Large intestine (tissue), 12 donors: ENCODE data around the gene TULP4. TPM values are rescaled to one million over a fixed set of nuclear protein-coding genes. Genes with fewer than 3 reads are reported as not detected.

Experiments used
- DNase-seq, 2 donors: peaks; one replicate each; pipeline versions ENCODE4 v3.0.0 to v3.0.0-alpha.2; 2013
- H3K27ac ChIP-seq: one replicate; pipeline ENCODE4 v1.5.1; 2013; ENCODE audit warnings: low read length
- H3K27me3 ChIP-seq: 2 replicates; pipeline ENCODE4 v1.6.1; 2013; ENCODE audit warnings: low read length; ENCODE audit not compliant: control insufficient read depth, insufficient read depth
- H3K36me3 ChIP-seq: 2 replicates; pipeline ENCODE4 v1.6.1; 2013; ENCODE audit warnings: low read length; ENCODE audit not compliant: control insufficient read depth, insufficient read depth
- H3K4me1 ChIP-seq: one replicate; pipeline ENCODE4 v1.6.1; 2013; ENCODE audit warnings: low read length; ENCODE audit not compliant: control insufficient read depth, insufficient read depth
- H3K4me3 ChIP-seq: one replicate; pipeline ENCODE4 v1.5.1; 2013; ENCODE audit warnings: low read length
- H3K9me3 ChIP-seq: one replicate; pipeline ENCODE4 v1.6.1; 2013; ENCODE audit warnings: mild to moderate bottlenecking, low read depth, low read length, moderate library complexity; ENCODE audit not compliant: control insufficient read depth
- WGBS: methylation state at CpG from one replicate; pipeline ENCODE4 v1.1.5; 2013; ENCODE audit warnings: low lambda C conversion rate; ENCODE audit not compliant: insufficient coverage; 5-methylcytosine and 5-hydroxymethylcytosine counted together
- long read RNA-seq, 11 donors: transcript quantifications; one replicate each; lab custom pipeline, GENCODE V29; 2026
- polyA plus RNA-seq: library from polyadenylated mRNA; unstranded; fragments of 120-200 nt; gene quantifications from one replicate; pipeline ENCODE4 v1.2.1, GENCODE V29; 2013

TULP4 gene, protein sequence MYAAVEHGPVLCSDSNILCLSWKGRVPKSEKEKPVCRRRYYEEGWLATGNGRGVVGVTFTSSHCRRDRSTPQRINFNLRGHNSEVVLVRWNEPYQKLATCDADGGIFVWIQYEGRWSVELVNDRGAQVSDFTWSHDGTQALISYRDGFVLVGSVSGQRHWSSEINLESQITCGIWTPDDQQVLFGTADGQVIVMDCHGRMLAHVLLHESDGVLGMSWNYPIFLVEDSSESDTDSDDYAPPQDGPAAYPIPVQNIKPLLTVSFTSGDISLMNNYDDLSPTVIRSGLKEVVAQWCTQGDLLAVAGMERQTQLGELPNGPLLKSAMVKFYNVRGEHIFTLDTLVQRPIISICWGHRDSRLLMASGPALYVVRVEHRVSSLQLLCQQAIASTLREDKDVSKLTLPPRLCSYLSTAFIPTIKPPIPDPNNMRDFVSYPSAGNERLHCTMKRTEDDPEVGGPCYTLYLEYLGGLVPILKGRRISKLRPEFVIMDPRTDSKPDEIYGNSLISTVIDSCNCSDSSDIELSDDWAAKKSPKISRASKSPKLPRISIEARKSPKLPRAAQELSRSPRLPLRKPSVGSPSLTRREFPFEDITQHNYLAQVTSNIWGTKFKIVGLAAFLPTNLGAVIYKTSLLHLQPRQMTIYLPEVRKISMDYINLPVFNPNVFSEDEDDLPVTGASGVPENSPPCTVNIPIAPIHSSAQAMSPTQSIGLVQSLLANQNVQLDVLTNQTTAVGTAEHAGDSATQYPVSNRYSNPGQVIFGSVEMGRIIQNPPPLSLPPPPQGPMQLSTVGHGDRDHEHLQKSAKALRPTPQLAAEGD (N-terminal part only)
- polyA plus RNA-seq = 25.8 TPM
- long read RNA-seq, donor 1 = 0 reads
- long read RNA-seq, donor 2, partial matches to known transcripts = 0 of 1 reads
- long read RNA-seq, donor 2, other reads (novel, unspliced or antisense) = 0 of 1 reads
- long read RNA-seq, donor 3, partial matches to known transcripts = 0 of 1 reads
- long read RNA-seq, donor 3, other reads (novel, unspliced or antisense) = 0 of 1 reads
- long read RNA-seq, donor 4 = 0 reads
- long read RNA-seq, donor 5, partial matches to known transcripts = 0 of 1 reads
- long read RNA-seq, donor 5, other reads (novel, unspliced or antisense) = 0 of 1 reads
- long read RNA-seq, donor 6 = 0 reads
- long read RNA-seq, donor 7, partial matches to known transcripts = 0 of 1 reads
- long read RNA-seq, donor 7, other reads (novel, unspliced or antisense) = 0 of 1 reads
- long read RNA-seq, donor 8, partial matches to known transcripts = 5 of 8 reads
- long read RNA-seq, donor 8, other reads (novel, unspliced or antisense) = 0 of 8 reads
- long read RNA-seq, donor 9, partial matches to known transcripts = 0 of 3 reads
- long read RNA-seq, donor 9, other reads (novel, unspliced or antisense) = 0 of 3 reads
- long read RNA-seq, donor 10, partial matches to known transcripts = 0 of 1 reads
- long read RNA-seq, donor 10, other reads (novel, unspliced or antisense) = 0 of 1 reads
- long read RNA-seq, donor 11, partial matches to known transcripts = 21 of 21 reads
- long read RNA-seq, donor 11, other reads (novel, unspliced or antisense) = 0 of 21 reads

DNA sequence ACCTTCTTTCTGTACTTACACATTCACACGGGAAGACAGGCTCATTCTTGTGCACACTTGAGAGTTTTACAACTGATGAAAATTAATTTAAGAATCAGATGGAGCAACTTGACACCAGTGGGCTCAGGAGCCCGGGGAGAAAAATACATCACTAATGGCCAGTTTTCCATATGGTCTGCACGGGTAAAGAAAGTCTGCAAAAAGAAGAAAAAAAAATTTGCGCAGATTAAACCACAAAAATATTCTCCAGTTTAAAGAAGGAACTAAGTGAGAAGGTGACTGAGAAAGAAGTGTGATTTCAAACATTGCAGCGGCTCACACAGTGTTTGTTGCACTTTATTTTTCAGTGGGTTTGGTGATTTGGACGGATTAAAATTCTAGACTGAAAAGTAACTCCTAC lies at the start of gene TULP4:
Gene TULP4, plus strand, starts transcription at position 301 of the 400 bp plus-strand sequence. CDS start 1,552 bp downstream, outside the sequence.
- WGBS = 90% methylated on average over 2 of the region's 6 CpGs

DNA sequence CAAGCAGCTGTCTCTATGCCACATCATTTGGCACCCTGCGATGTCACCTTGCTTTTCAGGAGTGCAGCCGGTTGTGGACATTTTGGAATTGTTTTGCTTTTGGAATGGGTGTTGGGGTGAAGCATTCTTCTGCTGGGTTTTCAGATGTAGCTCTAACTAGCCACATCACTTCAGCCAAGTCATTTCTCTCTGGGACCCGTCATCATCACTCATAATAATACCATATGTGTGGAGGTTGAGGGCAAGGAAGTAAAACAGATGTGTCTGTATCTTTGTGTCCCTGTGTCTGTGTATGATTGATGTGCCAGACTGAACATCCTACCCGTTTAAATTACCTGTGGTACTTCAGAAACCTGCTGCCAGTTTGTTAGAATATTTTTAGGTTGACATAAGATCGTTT lies 49.5 kb upstream of the TULP4 start:
- no peak for DNase-seq
- Histone ChIP-seq H3K9me3 (no peaks in the 10 kb centered on the region), H3K27me3 (no peaks in the 10 kb centered on the region), H3K4me3 (no peak overlapping the region), H3K4me1 (no peaks in the 10 kb centered on the region), H3K27ac (no peak overlapping the region), H3K36me3 (peaks cover 22% of the 10 kb centered on the region)
- WGBS = 40% methylated on average over 1 of the region's 5 CpGs

More for the DNA sequence above, at the start of gene TULP4:
- Histone ChIP-seq H3K36me3 (peaks cover 40% of the 10 kb centered on the region), H3K4me3 (no peak within 1 kb of the TSS), H3K4me1 (no peaks in the 10 kb centered on the region), H3K27ac (no peak within 1 kb of the TSS), H3K27me3 (no peaks in the 10 kb centered on the region), H3K9me3 (peaks cover 4% of the 10 kb centered on the region)
- DNase-seq = no peak

DNA sequence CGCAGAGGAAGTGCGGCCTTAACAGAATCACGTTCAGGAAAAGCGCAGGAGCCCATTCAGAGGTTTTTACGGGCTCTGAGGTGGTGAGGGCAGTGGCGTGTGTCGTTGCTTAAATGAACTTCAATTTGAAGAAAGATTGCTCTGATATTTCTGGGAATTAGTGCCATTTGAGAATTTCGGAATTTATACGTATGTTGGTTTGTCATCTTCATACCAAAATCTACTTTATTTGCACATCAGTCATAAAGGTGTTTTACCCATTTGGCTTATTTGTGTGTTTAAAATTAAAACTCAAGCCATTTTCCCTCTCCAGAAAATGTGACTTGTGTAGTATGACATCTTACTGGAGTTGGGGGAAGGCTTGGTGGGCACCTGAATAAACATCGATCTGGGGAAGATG lies 48.1 kb upstream of the TULP4 start:
- peaks cover 22% of the 10 kb centered on the region for H3K36me3 ChIP-seq
- DNase-seq = no peak
- no peaks in the 10 kb centered on the region for H3K9me3 ChIP-seq
- H3K27ac ChIP-seq = no peak overlapping the region
- no peaks in the 10 kb centered on the region for H3K4me1 ChIP-seq
- no peak overlapping the region for H3K4me3 ChIP-seq
- 100% methylated on average over 2 of the region's 10 CpGs for WGBS
- H3K27me3 ChIP-seq = no peaks in the 10 kb centered on the region

DNA sequence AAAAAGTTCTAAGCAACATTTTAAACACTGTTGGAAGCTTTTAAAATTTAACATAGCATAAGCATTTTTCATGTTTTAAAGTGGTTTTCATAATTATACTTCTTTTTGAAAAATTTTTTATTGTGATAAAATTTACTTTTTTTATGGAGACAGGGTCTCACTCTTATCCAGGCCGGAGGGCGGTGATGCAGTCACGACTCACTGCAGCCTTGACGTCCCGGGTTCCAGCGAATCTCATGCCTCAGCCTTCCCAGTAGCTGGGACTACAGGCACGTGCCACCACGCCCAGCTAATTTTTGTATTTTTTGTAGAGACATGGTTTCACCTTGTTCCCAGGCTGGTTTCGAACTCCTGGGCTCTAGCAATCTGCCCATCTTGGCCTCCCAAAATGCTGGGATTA lies 46.1 kb upstream of the TULP4 start:
- H3K9me3 ChIP-seq = no peaks in the 10 kb centered on the region
- no peaks in the 10 kb centered on the region for H3K4me1 ChIP-seq
- WGBS = no CpG with 5 or more reads among the region's 9 CpGs
- H3K27me3 ChIP-seq = no peaks in the 10 kb centered on the region
- no peak overlapping the region for H3K27ac ChIP-seq
- no peak for DNase-seq
- H3K4me3 ChIP-seq = no peak overlapping the region
- H3K36me3 ChIP-seq = peaks cover 22% of the 10 kb centered on the region

DNA sequence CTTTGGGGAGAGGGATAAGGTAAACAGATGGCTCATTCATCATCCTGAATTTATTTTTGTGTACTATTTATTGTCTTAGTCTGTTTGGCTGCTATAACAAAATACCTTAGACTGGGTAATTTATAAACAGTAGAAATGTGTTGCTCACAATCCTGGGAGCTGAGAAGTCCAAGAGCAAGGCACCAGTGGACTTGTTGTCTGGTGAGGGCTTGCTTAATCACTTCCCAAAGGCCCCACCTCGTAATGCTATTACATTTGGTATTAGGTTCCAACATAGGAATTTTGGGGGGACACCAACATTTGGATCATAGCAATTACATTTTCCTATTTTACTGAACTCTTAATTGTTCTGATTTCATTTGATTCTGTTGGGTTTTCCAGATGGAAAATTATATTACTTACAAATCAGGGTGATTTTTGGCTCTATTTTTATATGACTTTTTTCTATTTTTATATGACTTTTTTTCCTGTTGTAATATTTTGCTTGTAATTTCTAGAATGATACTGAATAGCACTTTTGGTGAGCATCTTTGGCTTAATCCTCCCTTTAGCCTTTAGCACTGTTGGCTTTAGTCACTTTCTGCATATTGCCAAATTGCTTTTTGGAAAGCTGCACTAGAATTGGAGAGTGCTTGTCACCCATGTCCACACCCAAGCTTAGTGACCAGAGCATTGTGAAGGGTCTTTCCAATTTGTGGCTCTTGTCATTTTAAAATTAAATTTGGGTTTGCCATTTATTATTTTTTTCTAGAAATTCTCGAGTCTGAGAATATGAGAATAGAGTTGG lies 43.7 kb upstream of the TULP4 start:
- Histone ChIP-seq H3K4me1 (no peaks in the 10 kb centered on the region), H3K27ac (no peak overlapping the region), H3K27me3 (no peaks in the 10 kb centered on the region), H3K36me3 (peaks cover 11% of the 10 kb centered on the region), H3K9me3 (no peaks in the 10 kb centered on the region), H3K4me3 (no peak overlapping the region)
- 100% methylated on average over 1 of the region's 2 CpGs for WGBS
- no peak for DNase-seq

DNA sequence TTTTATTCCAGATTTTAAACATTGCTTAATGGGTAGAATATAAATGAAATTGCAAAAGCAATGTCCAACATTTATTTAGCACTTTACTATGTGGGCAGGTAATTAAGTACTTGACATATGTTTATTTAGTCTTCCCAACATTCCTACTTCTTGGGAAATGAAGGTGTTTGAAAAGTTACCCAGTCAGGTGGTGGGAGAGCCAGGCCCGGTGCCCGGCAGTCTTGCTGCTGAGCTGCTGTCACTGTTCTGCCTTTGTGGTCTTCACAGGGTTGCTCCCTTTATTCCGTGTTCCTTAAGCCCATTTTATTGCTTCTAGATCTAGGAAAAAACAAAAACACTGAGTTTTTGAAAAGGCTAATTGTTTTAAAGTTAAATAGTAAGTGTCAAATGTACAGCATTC lies 42.6 kb upstream of the TULP4 start:
- H3K27ac ChIP-seq = no peak overlapping the region
- H3K27me3 ChIP-seq = no peaks in the 10 kb centered on the region
- no peak for DNase-seq
- no peaks in the 10 kb centered on the region for H3K9me3 ChIP-seq
- WGBS = no CpG with 5 or more reads among the region's 3 CpGs
- no peak overlapping the region for H3K4me3 ChIP-seq
- H3K4me1 ChIP-seq = no peaks in the 10 kb centered on the region
- peaks cover 6% of the 10 kb centered on the region for H3K36me3 ChIP-seq

DNA sequence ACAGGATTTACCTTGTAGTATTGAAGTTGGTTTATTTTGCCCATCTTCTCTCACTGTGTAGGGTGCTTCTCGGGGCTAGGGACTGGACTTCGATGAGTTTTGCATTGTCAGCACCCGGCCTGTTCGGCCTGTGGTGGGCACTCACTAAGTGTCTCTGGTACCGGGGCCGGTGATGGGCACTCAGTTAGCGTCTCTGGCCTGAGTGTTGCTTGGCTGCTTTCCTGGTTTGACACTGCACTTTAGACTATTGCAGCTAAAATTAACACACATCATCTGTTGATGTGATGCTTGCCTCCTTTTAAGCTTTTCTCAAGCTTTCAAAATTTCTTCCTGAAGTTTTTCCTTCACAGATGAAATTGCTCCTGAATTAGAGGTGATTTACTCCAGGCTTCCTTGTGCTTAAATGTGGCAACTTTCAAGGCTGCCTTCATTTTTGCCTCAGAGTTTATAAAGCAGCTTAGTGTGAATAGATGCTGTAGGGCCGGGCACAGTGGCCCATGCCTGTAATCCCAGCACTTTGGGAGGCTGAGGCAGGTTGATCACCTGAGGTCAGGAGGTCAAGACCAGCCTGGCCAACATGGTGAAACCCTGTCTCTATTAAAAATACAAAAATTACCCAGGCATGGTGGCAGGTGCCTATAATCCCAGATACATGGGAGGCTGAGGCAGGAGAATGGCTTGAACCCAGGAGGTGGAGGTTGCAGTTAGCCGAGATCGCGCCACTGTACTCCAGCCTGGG lies 41.7 kb upstream of the TULP4 start:
- no peaks in the 10 kb centered on the region for H3K4me1 ChIP-seq
- no peaks in the 10 kb centered on the region for H3K27me3 ChIP-seq
- peaks cover 8% of the 10 kb centered on the region for H3K36me3 ChIP-seq
- no peaks in the 10 kb centered on the region for H3K9me3 ChIP-seq
- no peak overlapping the region for H3K4me3 ChIP-seq
- no CpG with 5 or more reads among the region's 11 CpGs for WGBS
- no peak overlapping the region for H3K27ac ChIP-seq
- no peak for DNase-seq

DNA sequence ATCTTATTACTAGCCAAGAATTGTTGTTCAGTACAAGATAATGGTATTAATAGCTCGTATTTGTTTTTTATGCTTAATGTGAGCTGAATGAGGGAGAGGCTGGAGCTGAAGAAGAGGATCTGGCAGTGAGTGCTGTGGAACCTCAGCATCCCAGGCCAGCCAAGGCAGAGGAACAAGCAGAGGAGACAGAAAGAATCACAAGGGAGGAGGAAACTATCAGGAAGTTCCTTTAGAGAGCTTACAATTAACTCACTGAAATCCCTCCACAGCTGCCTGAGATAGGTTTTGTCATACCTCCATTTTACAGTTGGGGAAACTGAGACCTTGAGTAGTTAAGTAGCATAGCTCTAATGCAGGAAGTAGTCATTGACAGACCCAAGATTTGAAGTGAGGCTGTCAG lies 39.9 kb upstream of the TULP4 start:
- 100% methylated on average over 1 of the region's 1 CpG for WGBS
- H3K27me3 ChIP-seq = no peaks in the 10 kb centered on the region
- H3K4me3 ChIP-seq = no peak overlapping the region
- DNase-seq = no peak
- peaks cover 8% of the 10 kb centered on the region for H3K36me3 ChIP-seq
- H3K9me3 ChIP-seq = no peaks in the 10 kb centered on the region
- no peak overlapping the region for H3K27ac ChIP-seq
- no peaks in the 10 kb centered on the region for H3K4me1 ChIP-seq

DNA sequence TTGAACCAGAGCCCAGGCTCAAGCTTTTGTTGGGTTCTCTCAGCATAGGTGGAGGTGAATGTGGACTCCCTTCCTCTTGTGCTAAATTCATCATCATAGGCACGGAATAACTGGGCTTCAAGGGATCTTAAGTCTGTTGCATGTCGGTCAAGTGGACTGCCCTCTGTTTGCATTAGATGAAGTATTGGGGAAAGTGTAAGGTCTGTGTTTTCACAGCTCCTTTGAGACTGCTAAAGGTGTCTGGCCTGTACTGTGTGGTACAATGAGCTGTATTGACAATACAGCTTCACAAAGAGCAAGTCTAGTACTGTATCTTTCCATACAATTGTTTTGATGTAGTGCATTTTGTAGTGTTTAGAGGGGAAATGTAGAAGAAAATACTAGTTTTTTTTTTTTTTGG lies 34.3 kb upstream of the TULP4 start:
- no CpG with 5 or more reads among the region's 2 CpGs for WGBS
- Histone ChIP-seq H3K36me3 (peaks cover 2% of the 10 kb centered on the region), H3K9me3 (no peaks in the 10 kb centered on the region), H3K4me3 (no peak overlapping the region), H3K27ac (no peak overlapping the region), H3K27me3 (no peaks in the 10 kb centered on the region), H3K4me1 (no peaks in the 10 kb centered on the region)
- no peak for DNase-seq
